ENCODE results near the gene TMEM82.

The TMEM82 gene

GRCh38 chr1:15757016-15757543 is 14.8 kb downstream of the TMEM82 start:
- DNase-seq (ENCODE audit: low read depth) = no peak

DNA sequence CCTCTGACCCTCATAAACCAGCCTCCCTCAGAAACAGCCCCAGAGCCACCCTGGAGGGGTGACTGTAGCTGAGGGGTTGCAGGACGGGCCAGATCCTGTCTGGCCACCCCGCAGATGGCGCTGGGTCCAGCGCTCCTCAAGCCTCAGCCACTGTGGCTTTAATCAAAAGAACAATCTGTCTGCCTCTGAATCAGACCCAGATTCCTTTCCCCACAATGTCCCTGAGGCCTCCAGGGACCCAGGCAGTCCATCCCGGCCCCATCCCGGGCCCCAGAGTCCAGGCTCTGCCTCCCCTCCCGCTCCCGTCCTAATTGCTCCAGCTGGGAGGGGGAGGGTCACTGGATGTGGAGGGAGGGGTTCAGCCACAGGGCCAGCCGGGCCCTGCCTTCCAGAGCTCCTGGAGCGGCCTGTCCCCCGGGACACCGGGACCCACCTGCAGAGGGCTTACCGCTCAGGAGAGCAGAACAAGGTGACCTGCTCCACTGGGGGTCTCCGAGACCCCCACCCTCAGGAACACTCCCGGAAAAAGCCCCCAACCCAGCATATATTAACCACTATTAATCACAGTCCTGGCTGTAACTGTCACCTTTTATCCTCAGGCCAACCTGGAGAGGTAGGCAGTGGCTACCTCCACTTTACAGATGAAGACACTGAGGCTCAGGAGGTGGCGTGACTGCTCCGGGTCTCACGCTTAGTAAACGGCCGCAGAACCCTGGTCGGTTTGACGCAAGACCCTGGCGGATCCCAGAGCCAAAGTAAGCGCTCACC is 15.5 kb downstream of the TMEM82 start:
- DNase-seq (ENCODE audit: low read depth) = no peak

DNA sequence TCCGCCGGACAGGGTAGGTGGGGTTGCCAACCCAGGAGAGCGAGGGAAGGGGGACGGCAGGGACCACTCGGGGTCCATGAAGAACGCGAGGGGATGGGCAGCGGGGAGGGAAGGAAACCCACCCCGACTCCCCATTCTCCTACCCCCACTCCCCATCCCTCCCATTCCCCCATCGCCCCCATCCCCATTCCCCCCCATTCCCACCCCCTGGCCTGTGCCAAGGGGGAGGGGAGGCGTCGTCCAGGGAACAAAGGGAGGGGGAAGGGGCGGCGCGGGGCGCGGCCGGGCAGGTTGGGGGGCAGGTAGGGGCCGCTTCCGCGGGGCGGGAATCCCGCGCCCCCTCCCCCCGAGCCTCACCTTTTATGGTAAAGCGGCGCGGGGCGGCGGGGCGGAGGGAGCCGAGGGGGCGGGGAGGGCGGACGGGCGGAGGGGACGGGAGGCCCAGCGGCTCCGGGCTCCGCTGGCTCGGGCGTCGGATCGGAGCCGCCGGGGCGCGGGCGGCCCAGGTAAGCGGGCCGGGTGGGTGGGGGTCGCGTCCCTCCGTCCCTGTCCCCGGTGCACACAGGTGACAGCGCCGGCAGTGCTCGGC is 16.1 kb downstream of the TMEM82 start, which contains the start of gene FBLIM1:
Gene FBLIM1, plus strand, starts transcription at position 453 of the 589 bp plus-strand sequence. CDS start 6,189 bp downstream, outside the sequence.
- no peak for DNase-seq (ENCODE audit: low read depth)

- no peak for DNase-seq (ENCODE audit: low read depth)
Observed at GRCh38 chr1:15758953-15759661, 16.8 kb downstream of the TMEM82 start.

- no peak for DNase-seq (ENCODE audit: low read depth)
Observed at GRCh38 chr1:15760520-15761211, 18.4 kb downstream of the TMEM82 start.

- no peak for DNase-seq (ENCODE audit: low read depth)
Observed at GRCh38 chr1:15761366-15762128, 19.2 kb downstream of the TMEM82 start.

DNA sequence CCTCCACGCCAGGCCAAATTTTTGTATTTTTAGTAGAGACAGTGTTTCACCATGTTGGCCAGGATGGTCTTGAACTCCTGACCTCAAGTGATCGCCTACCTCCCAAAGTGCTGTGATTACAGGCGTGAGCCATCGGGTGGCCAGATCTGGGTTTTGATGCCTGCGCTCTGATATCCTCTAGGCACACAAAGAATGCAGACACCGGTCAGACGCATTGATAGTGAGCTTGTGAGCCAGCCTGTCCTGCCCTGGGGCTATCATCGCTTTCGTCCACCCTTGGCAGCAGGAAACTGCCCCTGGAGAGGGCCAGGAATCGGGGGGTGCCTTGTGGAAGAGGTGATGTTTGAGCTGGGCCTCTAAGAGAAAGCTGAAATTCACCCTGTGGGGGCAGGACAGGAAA is 20.2 kb downstream of the TMEM82 start:
- DNase-seq (ENCODE audit: low read depth) = no peak

DNA sequence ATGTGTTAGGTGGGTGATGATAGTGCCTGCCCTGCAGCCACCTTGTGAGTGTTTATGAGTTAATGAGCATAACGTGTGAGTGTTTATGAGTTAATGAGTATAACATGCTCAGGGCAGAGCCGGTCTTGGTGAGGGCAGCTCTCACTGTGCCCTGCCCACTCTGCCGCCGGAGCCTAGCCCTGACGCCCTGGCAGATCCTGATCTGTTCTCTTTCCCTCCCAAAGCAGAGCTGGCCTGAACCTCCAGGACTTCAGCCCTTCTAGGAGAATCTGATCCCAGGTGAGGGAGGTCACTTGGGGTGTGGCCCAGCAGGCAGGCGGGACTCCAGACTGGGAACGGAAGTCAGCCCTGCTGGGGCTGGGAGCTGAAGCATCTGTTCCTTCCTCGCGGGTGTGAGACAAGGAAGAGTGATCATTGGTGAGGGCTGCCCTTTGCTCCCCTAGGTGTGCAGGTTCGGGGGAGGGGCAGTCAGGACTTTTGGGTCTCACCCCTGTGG is 22.0 kb downstream of the TMEM82 start:
- no peak for DNase-seq (ENCODE audit: low read depth)

- DNase-seq (ENCODE audit: low read depth) = no peak
Observed at GRCh38 chr1:15764890-15765289, 22.6 kb downstream of the TMEM82 start.

GRCh38 chr1:15765495-15766194 is 23.3 kb downstream of the TMEM82 start:
- no peak for DNase-seq (ENCODE audit: low read depth)

- DNase-seq (ENCODE audit: low read depth) = no peak
Observed at GRCh38 chr1:15767941-15768340, 25.6 kb downstream of the TMEM82 start.

GRCh38 chr1:15768388-15768787 is 26.1 kb downstream of the TMEM82 start:
- DNase-seq (ENCODE audit: low read depth) = no peak

DNA sequence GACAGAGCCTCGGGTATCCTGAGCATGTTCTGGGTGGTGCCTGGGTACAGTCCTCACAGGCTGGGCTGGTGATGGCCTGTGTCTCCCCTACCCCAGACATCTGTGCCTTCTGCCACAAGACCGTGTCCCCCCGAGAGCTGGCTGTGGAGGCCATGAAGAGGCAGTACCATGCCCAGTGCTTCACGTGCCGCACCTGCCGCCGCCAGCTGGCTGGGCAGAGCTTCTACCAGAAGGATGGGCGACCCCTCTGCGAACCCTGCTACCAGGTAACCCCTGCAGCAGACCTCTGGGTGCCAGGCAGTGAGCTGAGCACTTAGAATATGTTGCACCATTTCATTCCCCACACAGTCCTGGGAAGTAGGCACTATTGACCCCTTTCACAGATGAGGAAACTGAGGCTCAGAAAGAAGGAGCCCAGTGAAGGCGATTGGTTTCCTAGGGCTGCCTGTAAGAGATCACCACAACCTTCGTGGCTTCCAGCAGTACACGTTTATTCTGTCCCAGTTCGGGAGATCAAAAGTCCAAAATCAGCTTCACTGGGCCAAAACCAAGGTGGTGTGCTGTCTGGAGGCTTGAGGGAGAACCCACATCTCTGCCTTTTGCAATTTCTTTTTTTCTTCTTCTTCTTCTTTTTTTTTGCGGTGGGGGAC is 28.1 kb downstream of the TMEM82 start:
- DNase-seq (ENCODE audit: low read depth) = no peak

GRCh38 chr1:15771836-15772515 is 29.7 kb downstream of the TMEM82 start:
- DNase-seq (ENCODE audit: low read depth) = no peak

DNA sequence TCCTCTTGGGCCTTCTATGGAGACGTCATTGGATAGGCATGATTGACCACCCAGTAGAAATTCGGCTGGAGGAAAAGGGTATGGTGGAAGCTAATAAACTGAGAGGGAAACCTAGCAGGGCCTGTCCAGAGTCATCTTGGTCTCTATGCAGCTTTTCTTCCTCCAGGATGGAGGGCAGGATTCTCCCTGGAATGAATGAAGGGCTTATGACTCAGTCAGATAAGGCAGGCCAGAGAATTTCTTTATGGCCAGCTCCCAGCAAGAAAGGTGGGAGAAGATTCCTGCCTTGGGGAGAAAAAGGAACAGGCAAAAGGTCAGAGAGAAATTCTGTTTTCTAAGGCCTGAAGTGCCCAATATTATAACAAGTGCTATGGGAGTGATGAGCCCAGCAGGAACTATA is 33.4 kb downstream of the TMEM82 start:
- no peak for DNase-seq (ENCODE audit: low read depth)

- no peak for DNase-seq (ENCODE audit: low read depth)
Observed at GRCh38 chr1:15777909-15778707, 35.8 kb downstream of the TMEM82 start.

DNA sequence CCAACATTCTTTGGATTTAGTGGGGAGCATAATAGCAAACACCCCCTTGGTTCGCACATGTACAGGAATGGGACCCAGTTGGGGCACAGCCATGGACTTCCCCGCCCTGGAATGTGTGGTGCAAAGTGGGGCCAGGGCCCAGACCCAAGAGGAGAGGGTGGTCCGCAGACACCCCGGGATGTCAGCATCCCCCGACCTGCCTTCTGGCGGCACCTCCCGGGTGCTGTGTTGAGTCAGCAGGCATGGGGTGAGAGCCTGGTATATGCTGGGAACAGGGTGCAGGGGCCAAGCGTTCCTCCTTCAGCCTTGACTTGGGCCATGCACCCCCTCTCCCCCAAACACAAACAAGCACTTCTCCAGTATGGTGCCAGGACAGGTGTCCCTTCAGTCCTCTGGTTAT is 43.4 kb downstream of the TMEM82 start:
- no peak for DNase-seq (ENCODE audit: low read depth)

GRCh38 chr1:15786581-15786980 is 44.3 kb downstream of the TMEM82 start:
- no peak for DNase-seq (ENCODE audit: low read depth)

Data from stimulated activated CD8-positive, alpha-beta memory T cell treated with anti-CD3 and anti-CD28 coated beads, Interleukin-12 subunit alpha, Interleukin-12 subunit beta, amount 100 ng/mL, for 4 hours (primary cell).